HCT116 (cell line): ENCODE measurements around the gene SIPA1L3. TPM values are rescaled to one million over a fixed set of nuclear protein-coding genes. Genes with fewer than 3 reads are reported as not detected.

Source experiments
- ATAC-seq: fragments of 200-7000 bp; cut with Tn5 transposase; 2 replicates; pipeline ENCODE4 v1.9.1; 2020; ENCODE audit warnings: mild to moderate bottlenecking, moderate library complexity
- BruUV-seq: library from RNA; stranded (reverse); fragments of 400-500 nt; replicated peaks from 2 replicates; lab custom pipeline; 2021; lab: Mats Ljungman, UMichigan
- CTCF ChIA-PET: fragments of 300-600 bp; sonication (Branson Sonifier 250); formaldehyde crosslinking; loops from one replicate; lab custom pipeline; 2021; ENCODE audit warnings: antibody characterized with exemption; lab: Charles Lee
- POLR2A ChIA-PET: fragments of 300-600, 350-600 bp; sonication (Branson Sonifier 250); formaldehyde crosslinking; loops from one replicate; lab custom pipeline; 2021; ENCODE audit warnings: antibody characterized with exemption; lab: Charles Lee
- RAD21 ChIA-PET, 2 experiments: fragments of 300-600 bp; sonication (Branson Sonifier 250); formaldehyde crosslinking; loops; one replicate each; lab custom pipeline; 2023; ENCODE audit warnings: low total read pairs in 2 of 2; ENCODE audit not compliant: uncharacterized antibody in 2 of 2, unreplicated experiment in 2 of 2, low non-redundant PET in 1 of 2; lab: Charles Lee
- DNase-seq: peaks from one replicate; pipeline ENCODE4 v3.0.0-alpha.2; 2010; ENCODE audit warnings: low read depth, low spot score
- H2AFZ ChIP-seq: fragments of 200-600 bp; shearing (Covaris generic), sonication (generic); 2 replicates; pipeline ENCODE4 v1.6.1; 2017; ENCODE audit warnings: low read depth, mixed run types, mixed read lengths, antibody characterized with exemption, low read length; ENCODE audit not compliant: poor library complexity, severe bottlenecking
- H3K27ac ChIP-seq: 2 replicates; pipeline ENCODE4 v1.5.1; 2012; ENCODE audit warnings: low read depth, low read length
- H3K27me3 ChIP-seq: fragments of 200-600 bp; sonication (generic); 2 replicates; pipeline ENCODE4 v1.6.1; 2016; ENCODE audit warnings: mixed run types, low read length, mixed read lengths; ENCODE audit not compliant: insufficient read depth
- H3K36me3 ChIP-seq, 2 experiments: fragments of 200-500 bp in 1 of 2; fragments of 200-600 bp in 1 of 2; sonication (Bioruptor generic) in 1 of 2; sonication (generic) in 1 of 2; 2 replicates each; pipeline versions ENCODE4 v1.5.1 to v1.6.1; 2014 to 2016; ENCODE audit warnings: low read length in 2 of 2, inconsistent platforms in 1 of 2, mixed read lengths in 1 of 2, mixed run types in 1 of 2; ENCODE audit not compliant: insufficient read depth in 2 of 2, control insufficient read depth in 1 of 2
- H3K4me1 ChIP-seq, 2 experiments: fragments of 200-600 bp in 1 of 2; sonication (generic) in 1 of 2; 2 replicates each; pipeline versions ENCODE4 v1.5.1 to v1.6.1; 2012 to 2017; ENCODE audit warnings: low read length in 2 of 2, inconsistent platforms in 1 of 2, mild to moderate bottlenecking in 1 of 2, mixed read lengths in 1 of 2, mixed run types in 1 of 2, moderate library complexity in 1 of 2; ENCODE audit not compliant: insufficient read depth in 2 of 2, control insufficient read depth in 1 of 2
- H3K4me2 ChIP-seq: fragments of 200-600 bp; sonication (generic); 2 replicates; pipeline ENCODE4 v1.6.1; 2017; ENCODE audit warnings: mixed run types, low read length, mixed read lengths
- H3K4me3 ChIP-seq, 2 experiments: fragments of 200-600 bp in 1 of 2; sonication (generic) in 1 of 2; replicated peaks in 1 of 2; 2 replicates each; pipeline ENCODE4 v1.5.1; 2011 to 2016; ENCODE audit warnings: low read length in 2 of 2, control low read depth in 1 of 2, low read depth in 1 of 2, mild to moderate bottlenecking in 1 of 2, mixed read lengths in 1 of 2, mixed run types in 1 of 2
- H3K79me2 ChIP-seq: fragments of 200-600 bp; sonication (generic); 2 replicates; pipeline ENCODE4 v1.6.1; 2017; ENCODE audit warnings: mild to moderate bottlenecking, mixed run types, low read length, moderate library complexity, mixed read lengths; ENCODE audit not compliant: insufficient read depth
- H3K9ac ChIP-seq: fragments of 200-600 bp; sonication (generic); 2 replicates; pipeline ENCODE4 v1.6.1; 2016; ENCODE audit warnings: low read length, mixed read lengths
- H3K9me2 ChIP-seq: fragments of 200-600 bp; sonication (generic), shearing (Covaris generic); 2 replicates; pipeline ENCODE4 v1.6.1; 2017; ENCODE audit warnings: mixed run types, mild to moderate bottlenecking, moderate library complexity; ENCODE audit not compliant: insufficient read depth
- H3K9me3 ChIP-seq, 2 experiments: fragments of 200-500 bp in 1 of 2; fragments of 200-600 bp in 1 of 2; sonication (Bioruptor generic) in 1 of 2; sonication (generic) in 1 of 2; 2 replicates each; pipeline ENCODE4 v1.6.1; 2014 to 2017; ENCODE audit warnings: low read length in 2 of 2, mixed read lengths in 2 of 2, inconsistent platforms in 1 of 2, low read depth in 1 of 2, mild to moderate bottlenecking in 1 of 2, mixed run types in 1 of 2, moderate library complexity in 1 of 2; ENCODE audit not compliant: control insufficient read depth in 1 of 2, insufficient read depth in 1 of 2
- H4K20me1 ChIP-seq: fragments of 200-600 bp; sonication (generic), shearing (Covaris generic); 2 replicates; pipeline ENCODE4 v1.6.1; 2017; ENCODE audit warnings: mixed run types, mild to moderate bottlenecking, moderate library complexity; ENCODE audit not compliant: insufficient read depth
- CBX3 ChIP-seq: IDR thresholded peaks from 2 replicates; pipeline ENCODE4 v1.6.1; 2012; ENCODE audit warnings: low read depth
- CTCF ChIP-seq, 3 experiments: fragments of 200-600 bp in 1 of 3; sonication (generic) in 1 of 3; IDR thresholded peaks in 2 of 3; conservative IDR thresholded peaks in 1 of 3; 2 replicates each; pipeline ENCODE4 v1.5.1; 2012 to 2017; ENCODE audit warnings: low read depth in 2 of 3, low read length in 2 of 3, antibody characterized with exemption in 1 of 3, borderline replicate concordance in 1 of 3, control low read depth in 1 of 3, mild to moderate bottlenecking in 1 of 3, mixed read lengths in 1 of 3, mixed run types in 1 of 3, moderate library complexity in 1 of 3; ENCODE audit not compliant: insufficient read depth in 1 of 3
- EGR1 ChIP-seq: IDR thresholded peaks from 2 replicates; pipeline ENCODE4 v1.6.1; 2012; ENCODE audit warnings: low read depth
- EZH2phosphoT487 ChIP-seq: fragments of 200-600 bp; IDR thresholded peaks from 2 replicates; pipeline ENCODE4 v1.6.1; 2018; ENCODE audit warnings: antibody characterized with exemption, borderline replicate concordance
- JUND ChIP-seq: IDR thresholded peaks from 2 replicates; pipeline ENCODE4 v1.6.1; 2012
- MAX ChIP-seq: IDR thresholded peaks from 2 replicates; pipeline ENCODE4 v1.6.1; 2012
- POLR2A ChIP-seq: IDR thresholded peaks from 2 replicates; pipeline ENCODE4 v1.7.0; 2011; ENCODE audit warnings: borderline replicate concordance; ENCODE audit not compliant: insufficient read depth, insufficient read length; ENCODE audit errors: extremely low read depth
- POLR2AphosphoS5 ChIP-seq: IDR thresholded peaks from 2 replicates; pipeline ENCODE4 v1.6.1; 2011; ENCODE audit warnings: mild to moderate bottlenecking, low read depth, low read length, moderate library complexity
- RAD21 ChIP-seq: IDR thresholded peaks from 2 replicates; pipeline ENCODE4 v1.6.1; 2012; ENCODE audit warnings: low read depth, mild to moderate bottlenecking
- SIN3A ChIP-seq: IDR thresholded peaks from 2 replicates; pipeline ENCODE4 v1.6.1; 2012; ENCODE audit warnings: low read depth
- SP1 ChIP-seq: IDR thresholded peaks from 2 replicates; pipeline ENCODE4 v1.6.1; 2012; ENCODE audit warnings: low read depth
- SRF ChIP-seq: IDR thresholded peaks from 2 replicates; pipeline ENCODE4 v1.6.1; 2012; ENCODE audit warnings: low read depth
- TCF7L2 ChIP-seq: IDR thresholded peaks from 2 replicates; pipeline ENCODE4 v1.7.0; 2011; ENCODE audit warnings: borderline replicate concordance, inconsistent platforms; ENCODE audit not compliant: insufficient read depth, insufficient read length; ENCODE audit errors: extremely low read depth
- YY1 ChIP-seq: IDR thresholded peaks from 2 replicates; pipeline ENCODE4 v1.6.1; 2011; ENCODE audit warnings: low read length, low read depth, moderate library complexity, mild to moderate bottlenecking; ENCODE audit not compliant: insufficient replicate concordance; ENCODE audit errors: extremely low read depth
- ZNF274 ChIP-seq: fragments of 200-500 bp; sonication (Bioruptor generic); IDR thresholded peaks from 2 replicates; pipeline ENCODE4 v1.6.1; 2014; ENCODE audit warnings: mild to moderate bottlenecking, low read depth, low read length, inconsistent platforms
- intact Hi-C: fragments of 100-400 bp; cut with micrococcal nuclease; formaldehyde crosslinking; loops from 2 replicates; pipeline ENCODE4 v1.10.0; 2022
- total RNA-seq: library from RNA; stranded (reverse); gene quantifications from one replicate; pipeline ENCODE4 v1.2.1, GENCODE V29; 2021; ENCODE audit not compliant: unreplicated experiment
- TF ChIP-seq, protein P1 (sequence below): IDR thresholded peaks from 2 replicates; pipeline ENCODE4 v1.6.1; 2012

The SIPA1L3 gene
- total RNA-seq, 1 experiment from 2014 or later = 41.8 TPM

GRCh38 chr19:38049105-38049649 is 142.2 kb downstream of the SIPA1L3 start:
- no peaks in the 10 kb centered on the region for H3K4me1 ChIP-seq
- POLR2A ChIA-PET = no interaction called here
- no peak overlapping the region for H3K9ac ChIP-seq
- RAD21 ChIA-PET = interaction anchor here in 1 of 2 experiments (0.7 kb wide), 1 partner anchor 12 kb away, joined by 8 read pairs; no protein-coding TSS in a partner anchor
- TF ChIP-seq SRF (no peak), EZH2phosphoT487 (no peak)
- TF ChIP-seq, protein P1, sequence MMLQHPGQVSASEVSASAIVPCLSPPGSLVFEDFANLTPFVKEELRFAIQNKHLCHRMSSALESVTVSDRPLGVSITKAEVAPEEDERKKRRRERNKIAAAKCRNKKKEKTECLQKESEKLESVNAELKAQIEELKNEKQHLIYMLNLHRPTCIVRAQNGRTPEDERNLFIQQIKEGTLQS = no peak
- no TSS peak for BruUV-seq
- H3K4me2 ChIP-seq = no peak overlapping the region
- no peak overlapping the region for H2AFZ ChIP-seq
- peaks cover 3% of the 10 kb centered on the region; the same call in 1 of the 2 replicates for H3K79me2 ChIP-seq
- no peaks in the 10 kb centered on the region for H4K20me1 ChIP-seq
- no peaks in the 10 kb centered on the region for H3K9me2 ChIP-seq
- H3K27me3 ChIP-seq = no peaks in the 10 kb centered on the region
- ATAC-seq (no peak), DNase-seq (no peak)
- CTCF ChIA-PET = no interaction called here
- intact Hi-C loops = no loop called here
- H3K4me3 ChIP-seq = no peak overlapping the region
- H3K27ac ChIP-seq = no peak overlapping the region
- no peaks in the 10 kb centered on the region for H3K36me3 ChIP-seq
- no peaks in the 10 kb centered on the region for H3K9me3 ChIP-seq

- Histone ChIP-seq H3K4me3 (no peak overlapping the region), H3K27ac (no peak overlapping the region), H2AFZ (no peak overlapping the region), H3K4me1 (peaks cover 2 to 8% of the 10 kb centered on the region in 2 experiments; a peak in 1 of 4 replicates), H3K9ac (no peak overlapping the region), H3K4me2 (no peak overlapping the region), H3K36me3 (no peaks in the 10 kb centered on the region), H3K9me2 (no peaks in the 10 kb centered on the region)
- no TSS peak for BruUV-seq
- ChIA-PET POLR2A (no interaction called here), RAD21 (no interaction called here)
- no peak for ATAC-seq
- TF ChIP-seq EZH2phosphoT487 = no peak
- TF ChIP-seq CBX3 = no peak
- TF ChIP-seq SP1 = no peak
- no peak for TF ChIP-seq POLR2AphosphoS5
- TF ChIP-seq EGR1 = no peak
- TF ChIP-seq POLR2A = no peak
- TF ChIP-seq RAD21 = no peak
- no peak for TF ChIP-seq JUND
- no peak for TF ChIP-seq CTCF (IDR thresholded peaks at IDR 0.05 in 2 of 3, conservative IDR thresholded peaks at IDR 0.05 in 1 of 3; ENCODE audit: borderline replicate concordance in 1 of 3, insufficient read depth in 1 of 3, low read depth in 2 of 3, low read length in 2 of 3)
- TF ChIP-seq SIN3A = no peak
- TF ChIP-seq MAX = no peak
- TF ChIP-seq, protein P1 = no peak
- TF ChIP-seq ZNF274 = no peak
- TF ChIP-seq TCF7L2 = no peak
- no peak for TF ChIP-seq SRF
- TF ChIP-seq YY1 = no peak
- TF ChIP-seq, all 23 proteins: peak for 0
- H3K27me3 ChIP-seq = no peaks in the 10 kb centered on the region
- intact Hi-C loops = no loop called here
- no peaks in the 10 kb centered on the region for H4K20me1 ChIP-seq
- CTCF ChIA-PET = no interaction called here
- H3K9me3 ChIP-seq = no peaks in the 10 kb centered on the region
- no peaks in the 10 kb centered on the region; the same call in 1 of the 2 replicates for H3K79me2 ChIP-seq
- DNase-seq = no peak
These were observed 148.0 kb downstream of the SIPA1L3 start for GRCh38 chr19:38055010-38055409.
